GM12872 (cell line): Measurements from ENCODE around the gene METTL17.
"Not testable (repeated sequence)": the region's sequence is repeated elsewhere in the genome, so short reads cannot be mapped to it uniquely, and the experiment has no call there.

Experiments used
- TF ChIP-seq, protein P1 (sequence below): IDR thresholded peaks from 3 replicates; pipeline ENCODE4 v1.5.1; 2011; ENCODE audit warnings: low read depth, mild to moderate bottlenecking, low read length, moderate library complexity; ENCODE audit not compliant: insufficient read depth

The METTL17 gene, protein sequence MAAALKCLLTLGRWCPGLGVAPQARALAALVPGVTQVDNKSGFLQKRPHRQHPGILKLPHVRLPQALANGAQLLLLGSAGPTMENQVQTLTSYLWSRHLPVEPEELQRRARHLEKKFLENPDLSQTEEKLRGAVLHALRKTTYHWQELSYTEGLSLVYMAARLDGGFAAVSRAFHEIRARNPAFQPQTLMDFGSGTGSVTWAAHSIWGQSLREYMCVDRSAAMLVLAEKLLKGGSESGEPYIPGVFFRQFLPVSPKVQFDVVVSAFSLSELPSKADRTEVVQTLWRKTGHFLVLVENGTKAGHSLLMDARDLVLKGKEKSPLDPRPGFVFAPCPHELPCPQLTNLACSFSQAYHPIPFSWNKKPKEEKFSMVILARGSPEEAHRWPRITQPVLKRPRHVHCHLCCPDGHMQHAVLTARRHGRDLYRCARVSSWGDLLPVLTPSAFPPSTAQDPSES

DNA sequence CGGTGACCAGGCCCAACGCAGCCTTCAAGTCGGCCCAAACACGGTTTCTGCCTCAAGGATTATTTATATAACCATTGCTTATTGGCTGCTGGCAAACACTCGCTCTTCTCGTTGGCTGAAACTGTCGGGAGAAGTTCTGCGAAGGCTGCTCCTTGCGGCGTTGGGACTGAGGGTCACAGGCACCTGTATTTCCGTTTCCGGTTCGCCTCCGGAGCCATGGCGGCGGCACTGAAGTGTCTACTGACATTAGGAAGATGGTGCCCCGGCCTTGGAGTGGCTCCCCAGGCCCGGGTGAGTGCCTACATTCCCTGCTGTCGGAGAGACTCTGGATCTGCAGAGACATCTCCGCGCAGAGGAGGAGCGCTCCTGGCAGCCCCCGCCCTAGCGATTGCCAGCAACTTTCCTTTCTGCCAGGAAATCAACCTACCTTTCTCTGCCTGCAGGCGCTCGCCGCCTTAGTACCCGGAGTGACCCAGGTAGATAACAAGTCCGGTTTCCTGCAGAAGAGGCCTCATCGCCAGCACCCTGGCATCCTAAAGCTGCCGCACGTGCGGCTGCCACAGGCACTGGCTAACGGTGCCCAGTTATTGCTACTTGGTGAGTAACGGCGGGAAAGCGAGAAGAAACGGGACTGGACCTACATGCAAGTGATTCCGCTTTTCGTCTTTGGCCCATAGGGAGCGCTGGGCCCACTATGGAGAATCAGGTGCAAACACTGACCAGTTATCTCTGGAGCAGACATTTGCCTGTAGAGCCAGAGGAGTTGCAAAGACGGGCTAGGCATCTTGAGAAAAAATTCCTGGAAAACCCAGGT, at the start of gene METTL17:
Gene METTL17 (plus strand): TSS at position 194 of the 814 bp plus-strand sequence. CDS start 23 bp downstream, at position 217.
- TF ChIP-seq, protein P1, sequence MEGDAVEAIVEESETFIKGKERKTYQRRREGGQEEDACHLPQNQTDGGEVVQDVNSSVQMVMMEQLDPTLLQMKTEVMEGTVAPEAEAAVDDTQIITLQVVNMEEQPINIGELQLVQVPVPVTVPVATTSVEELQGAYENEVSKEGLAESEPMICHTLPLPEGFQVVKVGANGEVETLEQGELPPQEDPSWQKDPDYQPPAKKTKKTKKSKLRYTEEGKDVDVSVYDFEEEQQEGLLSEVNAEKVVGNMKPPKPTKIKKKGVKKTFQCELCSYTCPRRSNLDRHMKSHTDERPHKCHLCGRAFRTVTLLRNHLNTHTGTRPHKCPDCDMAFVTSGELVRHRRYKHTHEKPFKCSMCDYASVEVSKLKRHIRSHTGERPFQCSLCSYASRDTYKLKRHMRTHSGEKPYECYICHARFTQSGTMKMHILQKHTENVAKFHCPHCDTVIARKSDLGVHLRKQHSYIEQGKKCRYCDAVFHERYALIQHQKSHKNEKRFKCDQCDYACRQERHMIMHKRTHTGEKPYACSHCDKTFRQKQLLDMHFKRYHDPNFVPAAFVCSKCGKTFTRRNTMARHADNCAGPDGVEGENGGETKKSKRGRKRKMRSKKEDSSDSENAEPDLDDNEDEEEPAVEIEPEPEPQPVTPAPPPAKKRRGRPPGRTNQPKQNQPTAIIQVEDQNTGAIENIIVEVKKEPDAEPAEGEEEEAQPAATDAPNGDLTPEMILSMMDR, result peak; percentile 55

DNA sequence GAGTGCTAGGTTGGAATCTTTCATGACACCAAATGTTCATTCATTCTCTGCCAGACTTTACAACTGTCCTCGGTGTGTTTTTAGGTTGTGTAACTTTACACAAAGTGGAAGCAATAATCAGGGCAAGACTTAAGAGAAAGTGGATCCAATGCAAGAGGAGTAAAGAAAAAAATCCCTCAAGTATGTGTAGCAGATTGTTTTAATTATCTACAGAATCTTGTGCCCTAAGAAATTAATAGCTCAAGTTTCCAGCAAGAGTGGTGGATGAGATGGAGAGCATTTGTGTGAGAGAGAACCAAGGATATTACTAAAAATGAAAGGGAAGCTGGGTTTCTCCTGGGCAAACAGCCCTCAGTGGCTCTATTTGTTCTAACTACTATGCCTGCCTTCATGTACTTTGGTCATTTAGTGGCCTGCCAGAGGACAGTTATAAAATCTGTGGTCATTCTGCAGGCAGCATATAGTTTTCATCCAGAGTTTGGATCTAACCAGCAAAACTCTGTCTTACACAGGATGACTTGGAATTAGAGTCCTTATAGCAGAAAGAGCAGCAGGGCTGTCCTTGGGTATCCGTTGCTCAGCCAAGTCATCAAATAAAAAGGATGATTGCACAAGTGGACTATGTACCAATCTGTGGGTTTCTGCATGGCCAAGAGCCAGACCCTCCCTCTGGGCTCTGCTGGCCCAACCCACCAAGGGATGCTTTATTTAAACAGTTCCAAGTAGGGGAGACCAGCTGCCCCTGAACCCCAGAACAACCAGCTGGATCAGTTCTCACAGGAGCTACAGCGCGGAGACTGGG, 34.8 kb upstream of the METTL17 start, which contains the start of gene RNASE2:
Gene RNASE2 (plus strand): TSS at position 752 of the 802 bp plus-strand sequence. CDS start 285 bp downstream, outside the sequence.
- TF ChIP-seq, protein P1, result not testable (repeated sequence)

GRCh38 chr14:20956376-20956976, 33.3 kb upstream of the METTL17 start:
- TF ChIP-seq, protein P1, result no peak

GRCh38 chr14:20969336-20969735, 20.4 kb upstream of the METTL17 start:
- TF ChIP-seq, protein P1, result no peak

DNA sequence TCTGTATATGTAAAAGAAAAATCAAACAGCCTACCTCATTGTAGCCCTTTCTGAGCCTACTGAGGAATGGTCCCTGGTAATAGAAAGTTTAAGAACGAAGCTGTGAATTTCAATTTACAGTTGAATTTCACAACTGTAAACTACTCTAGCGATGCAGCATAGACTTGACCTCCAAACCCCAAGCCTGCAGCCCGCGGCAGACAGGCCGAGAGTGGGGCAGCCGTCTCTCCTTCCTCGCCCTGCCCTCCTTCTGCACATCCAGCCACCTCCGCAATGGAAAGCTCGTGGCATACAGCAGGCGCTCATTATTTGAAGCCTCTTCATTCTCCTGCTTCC, 19.2 kb upstream of the METTL17 start:
- TF ChIP-seq, protein P1, result no peak

DNA sequence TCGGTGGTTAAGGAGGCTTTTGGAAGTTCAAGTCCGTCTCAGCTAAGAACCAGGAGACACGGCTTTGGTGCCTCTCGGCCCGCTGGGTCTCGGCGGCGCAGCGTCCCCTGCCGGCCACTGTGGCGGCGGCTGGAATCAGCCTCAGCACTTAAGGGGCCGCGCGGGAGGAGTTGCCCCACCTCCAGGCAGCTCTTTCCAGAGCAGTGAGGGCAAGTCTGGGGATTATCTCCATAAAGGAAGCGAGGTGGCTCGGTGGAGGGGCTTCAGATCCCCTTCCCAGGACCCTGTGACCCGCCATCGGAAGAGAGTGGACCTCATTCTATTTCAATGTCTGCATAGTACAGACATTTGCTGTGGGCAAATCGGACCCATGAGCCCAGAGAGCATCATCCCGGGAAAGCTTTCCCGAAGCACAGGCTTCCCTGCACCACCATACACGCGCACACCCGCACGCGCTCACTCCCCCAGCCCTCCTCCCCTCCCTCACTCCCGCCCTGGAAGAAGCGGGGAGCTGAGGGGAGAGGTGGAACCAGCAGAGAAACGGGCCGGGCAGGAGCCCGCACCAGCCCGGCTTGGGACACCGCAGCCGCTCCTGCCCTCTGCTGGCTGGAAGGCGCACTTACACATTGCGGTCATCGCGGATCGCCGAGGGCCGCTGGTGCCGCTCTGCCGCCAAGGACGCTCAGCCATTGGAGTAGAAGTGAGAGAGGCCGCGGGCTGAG, 18.6 kb upstream of the METTL17 start:
- TF ChIP-seq, protein P1, result peak; percentile 98
